Hepatocyte (in vitro differentiated cells): ENCODE data around the gene CASP2. TPM values are rescaled to one million over a fixed set of nuclear protein-coding genes. Genes with fewer than 3 reads are reported as not detected.

Source experiments
- DNase-seq: peaks from one replicate; pipeline ENCODE4 v3.0.0-alpha.2; 2016; ENCODE audit warnings: low spot score
- H2AFZ ChIP-seq: fragments of 200-600 bp; sonication (generic); 2 replicates; pipeline ENCODE4 v1.6.0; 2016; ENCODE audit warnings: antibody characterized with exemption, mild to moderate bottlenecking
- H3K27ac ChIP-seq: fragments of 200-600 bp; sonication (generic); 2 replicates; pipeline ENCODE4 v1.5.1; 2016; ENCODE audit warnings: mild to moderate bottlenecking
- H3K27me3 ChIP-seq: fragments of 200-600 bp; sonication (generic); 2 replicates; pipeline ENCODE4 v1.6.1; 2016
- H3K36me3 ChIP-seq: fragments of 200-600 bp; sonication (generic); replicated peaks from 2 replicates; pipeline ENCODE4 v1.5.1; 2016; ENCODE audit warnings: low read depth; ENCODE audit not compliant: insufficient read depth
- H3K4me1 ChIP-seq: fragments of 200-600 bp; sonication (generic); 2 replicates; pipeline ENCODE4 v1.5.1; 2016; ENCODE audit warnings: mild to moderate bottlenecking, moderate library complexity; ENCODE audit not compliant: insufficient read depth
- H3K4me2 ChIP-seq: fragments of 200-600 bp; sonication (generic); 2 replicates; pipeline ENCODE4 v1.6.0; 2016
- H3K4me3 ChIP-seq: fragments of 200-600 bp; sonication (generic); 2 replicates; pipeline ENCODE4 v1.5.1; 2016; ENCODE audit warnings: mild to moderate bottlenecking
- H3K79me2 ChIP-seq: fragments of 200-600 bp; sonication (generic); 2 replicates; pipeline ENCODE4 v1.6.0; 2017; ENCODE audit warnings: mild to moderate bottlenecking
- H3K9me2 ChIP-seq: fragments of 200-600 bp; sonication (generic); replicated peaks from 2 replicates; pipeline ENCODE4 v1.6.0; 2017; ENCODE audit warnings: mild to moderate bottlenecking; ENCODE audit not compliant: insufficient read depth
- H3K9me3 ChIP-seq: fragments of 200-600 bp; sonication (generic); 2 replicates; pipeline ENCODE4 v1.5.1; 2016; ENCODE audit warnings: low read depth, mild to moderate bottlenecking
- H4K20me1 ChIP-seq: fragments of 200-600 bp; sonication (generic); 2 replicates; pipeline ENCODE4 v1.6.0; 2016; ENCODE audit warnings: mild to moderate bottlenecking; ENCODE audit not compliant: insufficient read depth, poor library complexity, severe bottlenecking
- CTCF ChIP-seq: fragments of 200-600 bp; sonication (generic); IDR thresholded peaks from 2 replicates; pipeline ENCODE4 v1.5.1; 2016; ENCODE audit warnings: antibody characterized with exemption, mild to moderate bottlenecking; ENCODE audit not compliant: poor library complexity
- EZH2 ChIP-seq: fragments of 200-600 bp; sonication (generic); IDR thresholded peaks from 2 replicates; pipeline ENCODE4 v1.6.1; 2016; ENCODE audit warnings: antibody characterized with exemption, mild to moderate bottlenecking, borderline replicate concordance
- EZH2phosphoT487 ChIP-seq: fragments of 200-600 bp; sonication (generic); IDR thresholded peaks from one replicate; pipeline ENCODE4 v1.6.1; 2018; ENCODE audit warnings: antibody characterized with exemption, mild to moderate bottlenecking, low read depth, moderate library complexity; ENCODE audit not compliant: unreplicated experiment, severe bottlenecking
- WGBS: methylation state at CpG from one replicate; pipeline ENCODE4 v1.1.6; 2016; ENCODE audit warnings: low lambda C conversion rate; ENCODE audit errors: missing lambda C conversion rate; 5-methylcytosine and 5-hydroxymethylcytosine counted together
- polyA plus RNA-seq: library from polyadenylated mRNA; unstranded; fragments of >200 nt; fragmentation: Nextera tagmentation; extraction: Ambion mirVana; gene quantifications from 2 replicates; pipeline ENCODE4 v1.2.1, GENCODE V29; 2016
- total RNA-seq: library from RNA; depleted of rRNA; stranded (reverse); fragments of >200 nt; gene quantifications from 2 replicates; pipeline ENCODE4 v1.2.3, GENCODE V29; 2014

The CASP2 gene
- total and polyA plus RNA-seq, 2 experiments from 2014 or later, result 8.5 to 11.9 TPM

GRCh38 chr7:143269251-143269650 lies 18.9 kb upstream of the CASP2 start:
- Histone ChIP-seq H3K79me2 (peaks cover 13% of the 10 kb centered on the region), H3K9me3 (no peaks in the 10 kb centered on the region), H3K27me3 (no peaks in the 10 kb centered on the region), H3K4me2 (no peak overlapping the region), H3K4me1 (peaks cover 4% of the 10 kb centered on the region), H3K36me3 (no peaks in the 10 kb centered on the region), H3K27ac (no peak overlapping the region), H4K20me1 (no peaks in the 10 kb centered on the region), H2AFZ (no peak overlapping the region), H3K9me2 (no peaks in the 10 kb centered on the region), H3K4me3 (no peak overlapping the region)
- DNase-seq, result no peak
- WGBS, result 95% methylated on average over 5 of the region's 5 CpGs
- TF ChIP-seq EZH2 (no peak), CTCF (no peak), EZH2phosphoT487 (no peak)

GRCh38 chr7:143271240-143271639 lies 16.9 kb upstream of the CASP2 start:
- H4K20me1 ChIP-seq, result no peaks in the 10 kb centered on the region
- no peaks in the 10 kb centered on the region for H3K79me2 ChIP-seq
- H3K9me2 ChIP-seq, result no peaks in the 10 kb centered on the region
- TF ChIP-seq CTCF, result no peak
- TF ChIP-seq EZH2phosphoT487, result no peak
- no peak for TF ChIP-seq EZH2
- 93% methylated on average over 1 of the region's 1 CpG for WGBS
- DNase-seq, result no peak
- H3K4me1 ChIP-seq, result no peaks in the 10 kb centered on the region
- no peak overlapping the region for H3K4me3 ChIP-seq
- no peak overlapping the region for H3K4me2 ChIP-seq
- no peaks in the 10 kb centered on the region for H3K27me3 ChIP-seq
- H3K27ac ChIP-seq, result no peak overlapping the region
- no peaks in the 10 kb centered on the region for H3K9me3 ChIP-seq
- no peak overlapping the region for H2AFZ ChIP-seq
- H3K36me3 ChIP-seq, result no peaks in the 10 kb centered on the region

- WGBS, result 100% methylated on average over 2 of the region's 2 CpGs
Observed at GRCh38 chr7:143272871-143273270, 15.3 kb upstream of the CASP2 start.

More at GRCh38 chr7:143272871-143273270, 15.3 kb upstream of the CASP2 start:
- H3K27ac ChIP-seq, result no peak overlapping the region
- no peaks in the 10 kb centered on the region for H3K27me3 ChIP-seq
- H3K4me2 ChIP-seq, result no peak overlapping the region
- TF ChIP-seq EZH2phosphoT487, result no peak
- no peak for TF ChIP-seq EZH2
- TF ChIP-seq CTCF, result no peak
- no peak for DNase-seq
- H2AFZ ChIP-seq, result no peak overlapping the region
- no peaks in the 10 kb centered on the region for H3K9me2 ChIP-seq
- H3K9me3 ChIP-seq, result no peaks in the 10 kb centered on the region
- H4K20me1 ChIP-seq, result no peaks in the 10 kb centered on the region
- H3K36me3 ChIP-seq, result no peaks in the 10 kb centered on the region
- no peak overlapping the region for H3K4me3 ChIP-seq
- no peaks in the 10 kb centered on the region for H3K79me2 ChIP-seq
- no peaks in the 10 kb centered on the region for H3K4me1 ChIP-seq
